ENCODE data around the gene IGSF22.
A peak's percentile ranks its signal among the peaks of the same experiment; 100 is the strongest.
"Not testable (repeated sequence)": the region's sequence is repeated elsewhere in the genome, so short reads cannot be mapped to it uniquely, and the experiment has no call there.

IGSF22 gene

DNA sequence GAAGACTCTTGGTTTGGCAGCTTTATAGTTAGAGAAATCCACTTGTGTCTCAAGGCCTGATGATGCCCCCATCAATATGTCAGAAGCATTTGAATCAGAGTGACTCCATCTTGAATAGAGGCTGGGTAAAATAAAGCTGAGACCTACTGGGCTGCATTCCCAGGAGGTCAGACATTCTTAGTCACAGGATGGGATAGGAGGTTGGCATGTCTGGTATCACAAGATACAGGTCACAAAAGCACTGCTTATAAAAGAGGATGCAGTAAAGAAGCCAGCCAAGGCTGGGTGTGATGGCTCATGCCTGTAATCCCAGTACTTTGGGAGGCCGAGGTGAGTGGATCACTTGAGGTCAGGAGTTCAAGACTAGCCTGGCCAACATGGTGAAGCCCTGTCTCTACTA lies 44.0 kb downstream of the IGSF22 start:
- DNase-seq: not testable (repeated sequence)

GRCh38 chr11:18677560-18677959 lies 48.4 kb downstream of the IGSF22 start:
- DNase-seq: no peak

DNA sequence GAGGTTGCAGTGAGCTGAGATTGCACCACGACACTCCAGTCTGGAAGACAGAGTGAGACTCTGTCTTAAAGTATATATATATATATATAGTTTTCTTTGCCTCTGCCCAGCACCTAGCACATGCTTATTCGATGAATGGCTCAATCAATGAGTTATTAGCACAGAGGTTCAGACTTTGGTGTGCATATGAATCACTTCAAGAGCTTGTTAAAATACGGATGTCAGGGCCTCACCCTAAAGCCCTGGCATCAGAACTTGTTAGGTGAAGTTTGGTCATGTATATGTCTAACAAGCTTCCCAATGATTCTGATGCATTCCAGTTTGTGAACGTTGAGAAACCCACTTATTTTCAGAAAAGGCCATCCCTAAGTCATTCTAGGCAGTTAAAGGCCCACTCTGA lies 49.2 kb downstream of the IGSF22 start:
- DNase-seq: no peak

DNA sequence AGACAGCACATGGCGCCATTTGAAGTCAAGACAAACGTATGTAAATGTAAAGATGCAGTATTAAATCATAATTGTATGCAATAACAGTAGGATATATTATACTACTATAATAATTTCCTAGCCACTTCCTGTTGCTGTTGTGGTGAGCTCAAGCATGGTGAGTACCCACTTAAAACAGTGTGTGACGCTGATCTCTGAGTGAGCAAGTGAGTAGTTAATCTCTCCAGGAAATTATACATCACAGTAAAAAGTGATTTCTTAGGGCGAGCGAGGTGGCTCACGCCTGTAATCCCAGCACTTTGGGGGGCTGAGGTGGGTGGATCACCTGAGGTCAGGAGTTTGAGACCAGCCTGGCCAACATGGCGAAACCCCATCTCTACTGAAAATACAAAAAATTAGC lies 53.8 kb downstream of the IGSF22 start:
- peak in 1 of 4 experiments; percentile 5 for DNase-seq

GRCh38 chr11:18671246-18671645 lies 54.7 kb downstream of the IGSF22 start:
- DNase-seq: no peak

DNA sequence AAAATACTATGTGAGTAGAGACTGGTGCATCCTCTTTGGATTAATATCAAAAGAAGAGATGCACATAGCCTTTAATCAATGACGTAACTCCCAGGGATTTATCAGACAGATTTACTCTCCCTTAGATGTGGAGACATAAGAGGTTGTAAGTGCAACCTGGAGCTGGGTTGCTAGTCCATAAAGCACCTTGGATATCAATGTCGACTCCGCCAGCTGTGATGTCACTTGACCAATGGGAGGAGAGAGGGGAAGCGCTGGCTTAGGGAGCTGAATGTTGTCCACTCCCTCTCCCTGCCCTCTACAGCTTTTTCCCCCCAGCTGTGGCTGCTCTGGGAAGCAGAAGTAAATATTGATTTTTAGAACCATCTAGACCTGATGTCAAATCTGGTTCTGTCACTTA lies 56.3 kb downstream of the IGSF22 start:
- no peak for DNase-seq

- DNase-seq: no peak
These were observed 56.8 kb downstream of the IGSF22 start for GRCh38 chr11:18669219-18669596.

DNA sequence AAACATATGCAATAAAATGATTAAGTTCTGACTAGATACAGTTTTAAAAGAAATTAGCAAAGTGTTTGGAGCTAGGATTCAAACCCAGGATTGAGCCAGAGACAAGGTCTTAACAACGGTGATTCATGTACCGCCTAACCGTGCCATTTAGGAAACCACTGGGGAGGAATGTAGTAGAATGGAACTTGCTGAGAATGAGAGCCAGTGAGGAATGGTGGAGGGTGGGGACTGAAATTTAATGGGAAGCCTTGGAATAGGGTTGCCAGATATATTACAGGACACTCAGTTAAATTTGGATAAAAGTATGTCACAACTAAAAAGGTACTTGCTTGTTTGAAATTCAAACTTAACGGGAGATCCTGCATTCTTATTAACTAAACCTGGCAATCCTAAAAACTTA lies 57.9 kb downstream of the IGSF22 start:
- DNase-seq: no peak

DNA sequence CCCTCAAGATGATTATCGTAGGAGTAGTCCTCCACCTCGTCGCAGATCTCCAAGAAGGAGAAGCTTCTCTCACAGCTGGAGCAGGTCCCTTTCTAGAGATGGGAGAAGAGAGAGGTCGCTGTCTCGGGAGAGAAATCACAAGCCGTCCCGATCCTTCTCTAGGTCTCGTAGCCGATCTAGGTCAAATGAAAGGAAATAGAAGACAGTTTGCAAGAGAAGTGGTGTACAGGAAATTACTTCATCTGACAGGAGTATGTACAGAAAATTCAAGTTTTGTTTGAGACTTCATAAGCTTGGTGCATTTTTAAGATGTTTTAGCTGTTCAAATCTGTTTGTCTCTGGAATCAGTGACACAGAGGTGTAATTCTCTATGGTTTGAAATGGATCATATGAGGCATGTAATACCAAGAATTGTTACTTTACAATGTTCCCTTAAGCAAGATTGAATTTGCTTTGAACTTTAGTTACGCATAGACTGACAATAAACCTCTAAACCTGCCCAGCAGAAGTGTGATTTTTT lies 60.6 kb downstream of the IGSF22 start:
- DNase-seq: not testable (repeated sequence)

GRCh38 chr11:18657673-18658072 lies 68.3 kb downstream of the IGSF22 start:
- no peak for DNase-seq

Data from activated naive CD4-positive, alpha-beta T cell (primary cell).